ENCODE data around the gene NDC80.

GRCh38 chr18:2557536-2557935 is 13.8 kb upstream of the NDC80 start:
- TF ChIP-seq CTCF (conservative IDR thresholded peaks at IDR 0.05 in 1 of 2, IDR thresholded peaks at IDR 0.05 in 1 of 2; ENCODE audit: extremely low read depth in 1 of 2, insufficient read depth in 1 of 2, low read depth in 1 of 2, low read length in 2 of 2): no peak
- no peak for TF ChIP-seq EZH2 (IDR thresholded peaks at IDR 0.05; ENCODE audit: borderline replicate concordance, low read length)

Data from mammary epithelial cell (primary cell).